HepG2 (cell line): Measurements from ENCODE around the gene MTA3. TPM values are rescaled to one million over a fixed set of nuclear protein-coding genes. Genes with fewer than 3 reads are reported as not detected.

ENCODE experiments used
- AHDC1 ChIP-seq: sonication (generic); formaldehyde crosslinking; IDR thresholded peaks from 2 replicates; pipeline ENCODE4 v1.5.1; 2020; ENCODE audit warnings: mild to moderate bottlenecking, missing genetic modification reagents, borderline replicate concordance
- BHLHE40 ChIP-seq: IDR thresholded peaks from 2 replicates; pipeline ENCODE4 v1.6.1; 2011; ENCODE audit warnings: low read length, improper control_type of control experiment
- CREM ChIP-seq, 2 experiments: sonication (generic) in 1 of 2; formaldehyde crosslinking in 1 of 2; IDR thresholded peaks; 2 replicates each; pipeline versions ENCODE4 v1.4.0 to v1.6.1; 2016 to 2020; ENCODE audit warnings: antibody characterized with exemption in 1 of 2, mild to moderate bottlenecking in 1 of 2, missing genetic modification reagents in 1 of 2
- ELF1 ChIP-seq: sonication (generic); formaldehyde crosslinking; IDR thresholded peaks from 2 replicates; pipeline ENCODE4 v1.4.0; 2020; ENCODE audit warnings: missing genetic modification reagents
- HMG20B ChIP-seq: conservative IDR thresholded peaks from 2 replicates; pipeline ENCODE4 v1.6.1; 2016; ENCODE audit warnings: missing genetic modification reagents, missing compliant biosample characterization
- JUN ChIP-seq: sonication (generic); formaldehyde crosslinking; IDR thresholded peaks from 2 replicates; pipeline ENCODE4 v1.4.0; 2020; ENCODE audit warnings: mild to moderate bottlenecking, missing genetic modification reagents
- JUNB ChIP-seq: sonication (generic); formaldehyde crosslinking; IDR thresholded peaks from 2 replicates; pipeline ENCODE4 v1.8.0; 2022; ENCODE audit warnings: missing genetic modification reagents, mild to moderate bottlenecking, borderline replicate concordance
- KMT2B ChIP-seq: IDR thresholded peaks from 2 replicates; pipeline ENCODE4 v1.6.1; 2016; ENCODE audit warnings: missing genetic modification reagents, missing compliant biosample characterization
- MIER3 ChIP-seq: IDR thresholded peaks from 2 replicates; pipeline ENCODE4 v1.6.1; 2016; ENCODE audit warnings: missing compliant biosample characterization, borderline replicate concordance
- NBN ChIP-seq: fragments of 450-650 bp; conservative IDR thresholded peaks from 2 replicates; pipeline ENCODE4 v1.6.1; 2017
- NR2F1 ChIP-seq, 2 experiments: fragments of 450-650 bp in 1 of 2; formaldehyde crosslinking in 1 of 2; IDR thresholded peaks; 2 replicates each; pipeline versions ENCODE4 v1.5.0 to v1.6.1; 2016 to 2020; ENCODE audit warnings: mild to moderate bottlenecking in 1 of 2, missing compliant biosample characterization in 1 of 2, missing genetic modification reagents in 1 of 2, moderate library complexity in 1 of 2
- PHF21A ChIP-seq: sonication (generic); formaldehyde crosslinking; IDR thresholded peaks from 2 replicates; pipeline ENCODE4 v1.5.0; 2020; ENCODE audit warnings: mild to moderate bottlenecking, missing genetic modification reagents
- TFDP1 ChIP-seq: IDR thresholded peaks from 2 replicates; pipeline ENCODE4 v1.6.1; 2016; ENCODE audit warnings: missing compliant biosample characterization, missing genetic modification reagents, borderline replicate concordance
- ZBTB1 ChIP-seq: sonication (generic); formaldehyde crosslinking; IDR thresholded peaks from 2 replicates; pipeline ENCODE4 v1.4.0; 2020; ENCODE audit warnings: missing genetic modification reagents, borderline replicate concordance
- ZBTB7A ChIP-seq: sonication (generic); formaldehyde crosslinking; IDR thresholded peaks from 2 replicates; pipeline ENCODE4 v1.8.0; 2022; ENCODE audit warnings: mild to moderate bottlenecking, missing genetic modification reagents
- ZFYVE20 ChIP-seq: sonication (generic); formaldehyde crosslinking; IDR thresholded peaks from 2 replicates; pipeline ENCODE4 v1.8.0; 2023; ENCODE audit warnings: low read depth, mild to moderate bottlenecking, moderate library complexity, missing genetic modification reagents, borderline replicate concordance
- ZNF335 ChIP-seq: sonication (generic); formaldehyde crosslinking; IDR thresholded peaks from 2 replicates; pipeline ENCODE4 v1.4.0; 2020; ENCODE audit warnings: missing genetic modification reagents
- ZNF841 ChIP-seq: sonication (generic); formaldehyde crosslinking; IDR thresholded peaks from 2 replicates; pipeline ENCODE4 v1.8.1; 2023; ENCODE audit warnings: missing genetic modification reagents, borderline replicate concordance
- ZNF850 ChIP-seq: sonication (generic); formaldehyde crosslinking; conservative IDR thresholded peaks from 2 replicates; pipeline ENCODE4 v1.9.0; 2021; ENCODE audit warnings: mild to moderate bottlenecking, missing genetic modification reagents
- polyA plus RNA-seq, 8 experiments: library from polyadenylated mRNA; depleted of rRNA in 3 of 8; stranded (reverse) in 7 of 8; unstranded in 1 of 8; fragments of >200 nt; fragmentation: Illumina TruSeq in 4 of 8; extraction: Trizol in 4 of 8; gene quantifications; 2 replicates each; pipeline versions ENCODE4 v1.2.1 to v1.2.3, GENCODE V29; 2011 to 2016; ENCODE audit warnings: low read depth in 4 of 8, missing spikeins in 1 of 8, mixed read lengths in 1 of 8; ENCODE audit not compliant: insufficient read depth in 1 of 8
- total RNA-seq, 5 experiments: library from RNA; depleted of rRNA; stranded (reverse); fragments of >200 nt; fragmentation: Illumina TruSeq; extraction: Trizol; gene quantifications; 2 replicates each; pipeline ENCODE4 v1.2.3, GENCODE V29; 2016; ENCODE audit warnings: low read depth in 1 of 5

MTA3 gene
- total and polyA plus RNA-seq, 2 of the 13 experiments (the other 11 are each of a cell fraction or from before 2014, with no cell fraction given), result 48.8 to 77.8 TPM

GRCh38 chr2:42614838-42615237 lies 46.4 kb downstream of the MTA3 start (continued):
- TF ChIP-seq ZNF335 (CRISPR knock-in tag) (peak; percentile 69; the same call in 1 of the 2 replicates), BHLHE40 (peak; percentile 81), KMT2B (CRISPR knock-in tag) (peak; percentile 41; the same call in 1 of the 2 replicates), ZBTB7A (CRISPR knock-in tag) (no peak), CREM (IDR thresholded peaks at IDR 0.05) (peak; percentile 75), CREM (CRISPR knock-in tag; IDR thresholded peaks at IDR 0.05) (no peak), HMG20B (CRISPR knock-in tag) (peak; percentile 48; the same call in 1 of the 2 replicates), AHDC1 (peak; percentile 95; the same call in 1 of the 2 replicates), MIER3 (peak; percentile 86), JUN (CRISPR knock-in tag) (peak; percentile 84; the same call in 1 of the 2 replicates), ZBTB1 (CRISPR knock-in tag) (no peak), NBN (no peak), TFDP1 (CRISPR knock-in tag) (0 out of 2 replicates have a peak, but pooled peaks have one; percentile 26), PHF21A (CRISPR knock-in tag) (peak; percentile 76), NR2F1 (CRISPR knock-in tag; IDR thresholded peaks at IDR 0.05) (peak; percentile 88 to 89), JUNB (peak; percentile 87; the same call in 1 of the 2 replicates), ZNF850 (CRISPR knock-in tag) (no peak), ZNF841 (no peak), ELF1 (CRISPR knock-in tag) (0 out of 2 replicates have a peak, but pooled peaks have one; percentile 17), ZFYVE20 (no peak)
